ENCODE data around the gene ALPK3.

ALPK3 gene

DNA sequence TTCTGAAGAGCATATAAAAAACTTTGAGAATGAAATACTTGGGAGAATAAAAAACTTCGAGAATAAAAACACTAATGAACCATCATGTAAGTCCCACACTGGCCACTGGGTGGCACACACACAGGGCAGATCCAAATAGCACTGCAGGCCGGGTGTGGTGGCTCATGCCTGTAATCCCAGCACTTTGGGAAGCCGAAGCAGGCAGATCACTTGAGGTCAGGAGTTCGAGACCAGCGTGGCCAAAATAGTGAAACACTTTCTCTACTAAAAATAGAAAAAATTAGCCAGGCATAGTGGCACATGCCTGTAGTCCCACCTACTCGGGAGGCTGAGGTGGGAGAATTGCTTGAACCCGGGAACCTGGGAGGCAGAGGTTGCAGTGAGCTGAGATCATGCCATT lies 28.5 kb downstream of the ALPK3 start:
- peak; percentile 6 to 42 (median 19) for DNase-seq (ENCODE audit: low read depth in 3 of 3)

DNA sequence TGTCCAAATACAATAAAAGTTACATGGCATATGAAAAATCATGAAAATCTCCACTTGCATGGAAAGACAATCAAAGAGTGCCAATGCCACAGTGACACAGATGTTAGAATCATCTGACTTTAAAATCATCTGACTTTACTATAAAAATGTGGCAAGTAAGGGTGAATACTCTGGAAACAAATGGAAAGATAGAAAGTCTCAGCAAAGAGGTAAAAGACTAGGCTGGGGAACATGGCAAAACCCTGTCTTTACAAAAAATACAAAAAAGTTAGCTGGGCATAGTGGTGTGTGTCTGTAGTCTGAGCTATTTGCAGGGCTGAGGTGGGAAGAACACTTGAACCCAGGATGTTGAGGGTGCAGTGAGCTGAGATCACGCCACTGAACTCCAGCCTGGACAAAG lies 29.1 kb downstream of the ALPK3 start:
- no peak for DNase-seq (ENCODE audit: low read depth in 3 of 3)

DNA sequence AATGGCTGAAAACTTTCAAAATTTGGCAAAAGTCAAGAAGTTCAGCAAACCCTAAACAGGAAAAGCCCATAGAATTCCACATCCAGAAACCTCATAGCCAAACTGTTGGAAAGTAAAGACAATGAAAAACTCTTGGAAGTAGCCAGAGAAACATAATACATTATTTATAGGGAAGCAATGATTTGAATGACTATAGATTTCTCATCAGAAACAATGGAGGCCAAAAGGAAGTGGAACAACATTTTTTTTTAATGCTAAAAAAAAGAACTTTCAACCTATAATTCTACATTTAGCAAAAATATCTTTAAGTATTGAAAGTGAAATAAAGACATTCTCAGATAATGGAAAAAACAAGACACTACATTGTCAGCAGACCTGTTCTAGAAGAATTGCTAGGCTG lies 30.2 kb downstream of the ALPK3 start:
- DNase-seq (ENCODE audit: low read depth in 3 of 3), result no peak

DNA sequence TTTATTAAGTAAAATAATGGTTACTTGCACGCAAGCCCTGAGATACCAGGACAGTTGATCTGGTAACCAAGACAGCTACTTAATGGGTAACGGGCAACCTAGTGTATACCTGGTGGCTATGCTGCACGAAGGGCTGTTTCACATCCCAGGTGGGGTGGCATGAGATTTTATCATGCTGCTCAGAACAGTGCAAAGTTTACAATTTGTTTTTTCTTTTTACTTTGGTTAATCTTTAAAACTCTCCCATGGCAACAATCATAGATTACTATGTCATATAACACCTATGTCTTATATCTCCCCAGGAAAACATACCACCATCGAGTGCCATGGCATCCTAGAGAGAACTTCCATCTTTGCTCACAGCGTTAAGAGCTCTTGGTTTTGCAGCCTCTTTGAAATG lies 35.1 kb downstream of the ALPK3 start:
- no peak for DNase-seq (ENCODE audit: low read depth in 3 of 3)

DNA sequence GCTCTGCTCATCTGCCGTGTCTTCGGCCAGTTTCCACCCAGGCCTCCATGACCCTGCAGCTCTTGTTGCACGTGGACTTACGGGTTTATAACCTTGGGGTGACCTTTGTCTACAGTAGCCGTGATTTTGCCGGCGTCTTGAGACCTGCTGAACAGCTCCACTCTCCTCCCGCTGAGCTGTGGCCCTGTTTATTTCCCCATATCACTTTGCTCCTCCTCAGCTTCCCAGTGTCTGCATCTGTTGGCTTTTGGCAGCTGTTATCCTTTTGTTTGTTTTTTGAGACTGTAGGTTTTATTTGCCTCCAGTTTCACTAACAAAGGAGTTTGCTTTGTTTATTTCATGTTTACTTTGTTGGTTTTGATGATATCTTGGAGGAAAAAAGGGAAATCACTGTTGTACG lies 38.0 kb downstream of the ALPK3 start:
- no peak for DNase-seq (ENCODE audit: low read depth in 3 of 3)

DNA sequence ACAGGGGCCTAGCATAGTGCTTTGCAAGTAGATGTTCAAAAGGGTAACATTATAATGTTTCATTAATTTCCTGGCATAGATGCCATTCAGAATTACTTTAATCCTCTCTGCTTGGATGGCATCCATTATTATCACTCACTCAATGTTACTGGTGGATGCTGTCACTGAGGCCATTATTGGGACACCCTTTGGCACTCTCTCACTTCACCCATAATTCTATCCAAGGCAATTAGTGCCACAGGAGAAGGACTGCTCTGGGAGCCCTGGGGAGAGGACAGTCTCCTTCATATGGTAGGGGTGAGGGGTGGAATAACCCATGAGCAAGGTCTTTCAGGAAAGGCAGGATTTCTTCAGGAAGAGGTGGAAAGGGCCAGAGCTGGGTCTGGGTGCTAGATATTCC lies 38.6 kb downstream of the ALPK3 start:
- DNase-seq (ENCODE audit: low read depth in 3 of 3), result no peak

DNA sequence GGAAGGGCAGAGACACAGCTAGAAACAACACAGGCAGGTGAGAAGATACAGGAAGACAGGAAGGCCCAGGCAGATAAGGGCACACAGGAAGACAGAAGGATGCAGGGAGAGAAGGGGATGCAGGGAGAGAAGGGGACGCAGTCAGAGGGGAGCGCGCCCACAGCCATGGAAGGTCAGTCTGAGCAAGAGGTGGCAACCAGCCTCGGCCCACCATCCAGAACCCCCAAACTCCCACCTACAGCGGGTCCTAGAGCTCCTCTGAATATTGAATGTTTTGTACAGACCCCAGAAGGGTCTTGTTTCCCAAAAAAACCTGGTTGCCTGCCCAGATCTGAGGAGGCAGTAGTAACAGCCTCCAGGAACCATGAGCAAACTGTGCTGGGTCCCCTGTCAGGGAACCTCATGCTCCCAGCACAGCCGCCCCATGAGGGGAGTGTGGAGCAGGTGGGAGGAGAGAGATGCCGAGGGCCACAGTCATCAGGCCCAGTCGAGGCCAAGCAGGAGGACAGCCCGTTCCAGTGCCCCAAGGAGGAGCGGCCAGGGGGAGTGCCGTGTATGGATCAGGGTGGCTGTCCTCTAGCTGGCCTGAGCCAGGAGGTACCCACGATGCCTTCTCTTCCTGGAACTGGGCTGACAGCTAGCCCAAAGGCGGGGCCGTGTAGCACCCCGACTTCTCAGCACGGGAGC lies 39.7 kb downstream of the ALPK3 start:
- no peak for DNase-seq (ENCODE audit: low read depth in 3 of 3)

DNA sequence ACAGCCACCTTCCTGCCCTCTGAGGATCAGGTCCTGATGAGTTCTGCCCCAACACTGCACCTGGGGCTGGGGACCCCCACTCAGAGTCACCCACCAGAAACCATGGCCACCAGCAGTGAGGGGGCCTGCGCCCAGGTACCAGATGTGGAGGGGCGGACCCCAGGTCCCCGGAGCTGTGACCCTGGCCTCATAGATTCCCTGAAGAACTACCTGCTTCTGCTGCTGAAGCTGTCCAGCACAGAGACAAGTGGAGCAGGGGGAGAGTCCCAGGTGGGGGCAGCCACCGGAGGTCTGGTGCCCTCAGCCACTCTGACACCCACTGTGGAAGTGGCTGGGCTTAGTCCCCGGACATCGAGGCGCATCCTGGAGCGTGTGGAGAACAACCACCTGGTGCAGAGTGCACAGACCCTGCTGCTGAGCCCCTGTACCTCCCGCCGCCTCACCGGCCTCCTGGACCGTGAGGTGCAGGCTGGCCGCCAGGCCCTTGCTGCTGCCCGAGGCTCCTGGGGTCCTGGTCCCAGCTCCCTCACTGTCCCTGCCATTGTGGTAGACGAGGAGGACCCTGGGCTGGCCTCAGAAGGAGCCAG lies 40.4 kb downstream of the ALPK3 start:
- no peak for DNase-seq (ENCODE audit: low read depth in 3 of 3)

DNA sequence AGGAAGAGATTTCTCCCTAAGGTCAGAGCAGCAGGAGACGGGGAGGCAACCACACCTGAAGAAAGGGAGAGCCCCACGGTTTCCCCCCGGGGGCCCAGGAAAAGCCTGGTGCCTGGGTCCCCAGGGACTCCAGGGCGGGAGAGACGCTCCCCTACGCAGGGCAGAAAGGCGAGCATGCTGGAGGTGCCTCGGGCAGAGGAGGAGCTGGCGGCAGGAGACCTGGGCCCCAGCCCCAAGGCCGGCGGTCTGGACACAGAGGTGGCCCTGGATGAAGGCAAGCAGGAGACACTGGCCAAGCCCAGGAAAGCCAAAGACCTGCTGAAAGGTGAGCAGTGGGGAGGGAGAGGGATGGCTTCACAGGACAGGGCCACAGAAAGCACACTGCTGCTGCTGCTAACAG lies 41.1 kb downstream of the ALPK3 start:
- no peak for DNase-seq (ENCODE audit: low read depth in 3 of 3)

DNA sequence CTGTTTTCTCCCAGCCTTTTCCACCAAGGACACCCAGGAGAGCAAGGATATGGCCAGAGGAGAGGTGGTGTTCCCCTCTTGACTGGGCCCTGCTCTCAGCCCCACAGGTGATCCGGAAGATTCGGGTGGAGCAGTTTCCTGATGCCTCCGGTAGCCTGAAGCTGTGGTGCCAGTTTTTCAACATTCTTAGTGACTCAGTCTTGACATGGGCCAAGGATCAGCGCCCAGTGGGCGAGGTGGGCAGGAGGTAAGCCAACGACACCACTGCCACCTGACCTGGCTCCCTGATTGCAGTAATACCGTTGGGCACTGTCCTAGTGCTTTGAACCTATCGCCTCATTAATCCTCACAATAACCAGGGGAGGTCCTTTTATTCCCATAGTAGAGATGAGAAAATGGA lies 42.0 kb downstream of the ALPK3 start:
- DNase-seq (ENCODE audit: low read depth in 3 of 3), result no peak

DNA sequence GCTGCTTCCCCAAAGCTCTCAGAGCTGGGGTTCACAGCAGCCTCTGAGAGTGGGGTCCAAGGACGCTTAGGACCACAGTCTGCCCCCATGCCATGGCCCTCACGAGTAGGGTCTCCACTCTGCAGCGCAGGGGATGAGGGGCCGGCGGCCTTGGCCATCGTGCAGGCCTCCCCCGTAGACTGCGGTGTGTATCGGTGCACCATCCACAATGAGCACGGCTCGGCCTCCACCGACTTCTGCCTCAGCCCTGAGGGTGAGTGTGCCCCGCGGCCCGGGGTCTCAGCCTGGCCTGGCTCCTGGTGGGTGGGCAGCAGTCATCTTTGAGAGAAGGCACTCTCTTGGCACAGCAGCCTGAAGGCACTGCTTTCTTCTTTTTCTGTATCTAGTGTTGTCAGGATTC lies 42.5 kb downstream of the ALPK3 start:
- no peak for DNase-seq (ENCODE audit: low read depth in 3 of 3)

DNA sequence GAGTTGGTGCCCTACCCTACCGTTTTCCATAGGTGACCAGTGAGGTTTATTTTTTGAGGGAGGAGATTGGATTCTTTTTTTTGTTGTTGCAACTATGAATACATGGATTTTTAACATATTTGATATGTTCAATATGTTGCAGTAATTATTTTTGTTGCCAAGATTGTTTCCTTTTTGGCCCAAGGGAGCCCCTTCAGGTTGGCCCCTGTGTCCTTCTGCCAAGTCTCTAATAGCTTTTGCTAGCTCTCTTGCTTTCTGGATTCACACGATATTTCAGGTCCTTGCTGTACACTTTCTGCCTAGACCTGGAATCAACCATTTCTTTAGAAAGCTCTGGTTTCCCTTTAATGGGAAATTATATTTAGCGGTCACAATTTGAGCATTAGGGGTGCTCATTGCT lies 44.6 kb downstream of the ALPK3 start:
- no peak for DNase-seq (ENCODE audit: low read depth in 3 of 3)

DNA sequence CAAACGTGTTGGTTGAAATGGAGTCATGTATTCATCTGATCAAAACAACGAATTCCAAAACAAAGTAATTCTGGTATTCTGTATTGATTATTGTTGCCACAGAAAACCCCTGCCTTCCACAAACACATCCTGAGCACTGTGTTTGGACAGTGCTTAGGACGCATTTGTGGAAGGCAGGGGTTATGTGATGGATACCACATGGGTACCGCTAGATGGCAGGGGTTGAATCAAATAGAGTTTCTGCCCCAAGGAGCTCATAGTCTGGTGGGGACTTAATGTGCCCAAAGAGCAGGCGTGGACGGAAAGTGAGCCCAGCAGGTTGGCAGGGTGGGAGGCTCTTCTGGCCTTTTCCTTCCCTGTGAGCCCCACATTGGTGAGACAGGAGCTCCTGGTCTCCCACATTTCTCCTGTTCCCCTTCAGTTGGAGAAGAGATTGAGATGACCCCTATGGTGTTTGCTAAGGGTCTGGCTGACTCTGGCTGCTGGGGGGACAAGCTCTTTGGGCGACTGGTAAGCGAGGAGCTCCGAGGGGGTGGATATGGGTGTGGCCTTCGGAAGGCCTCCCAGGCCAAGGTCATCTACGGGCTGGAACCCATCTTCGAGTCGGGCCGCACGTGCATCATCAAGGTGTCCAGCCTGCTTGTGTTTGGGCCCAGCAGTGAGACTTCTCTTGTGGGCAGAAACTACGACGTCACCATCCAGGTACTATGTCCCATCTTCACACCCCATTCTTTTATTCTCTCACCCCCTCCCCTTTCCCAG lies 45.2 kb downstream of the ALPK3 start:
- DNase-seq (ENCODE audit: low read depth in 3 of 3), result no peak

DNA sequence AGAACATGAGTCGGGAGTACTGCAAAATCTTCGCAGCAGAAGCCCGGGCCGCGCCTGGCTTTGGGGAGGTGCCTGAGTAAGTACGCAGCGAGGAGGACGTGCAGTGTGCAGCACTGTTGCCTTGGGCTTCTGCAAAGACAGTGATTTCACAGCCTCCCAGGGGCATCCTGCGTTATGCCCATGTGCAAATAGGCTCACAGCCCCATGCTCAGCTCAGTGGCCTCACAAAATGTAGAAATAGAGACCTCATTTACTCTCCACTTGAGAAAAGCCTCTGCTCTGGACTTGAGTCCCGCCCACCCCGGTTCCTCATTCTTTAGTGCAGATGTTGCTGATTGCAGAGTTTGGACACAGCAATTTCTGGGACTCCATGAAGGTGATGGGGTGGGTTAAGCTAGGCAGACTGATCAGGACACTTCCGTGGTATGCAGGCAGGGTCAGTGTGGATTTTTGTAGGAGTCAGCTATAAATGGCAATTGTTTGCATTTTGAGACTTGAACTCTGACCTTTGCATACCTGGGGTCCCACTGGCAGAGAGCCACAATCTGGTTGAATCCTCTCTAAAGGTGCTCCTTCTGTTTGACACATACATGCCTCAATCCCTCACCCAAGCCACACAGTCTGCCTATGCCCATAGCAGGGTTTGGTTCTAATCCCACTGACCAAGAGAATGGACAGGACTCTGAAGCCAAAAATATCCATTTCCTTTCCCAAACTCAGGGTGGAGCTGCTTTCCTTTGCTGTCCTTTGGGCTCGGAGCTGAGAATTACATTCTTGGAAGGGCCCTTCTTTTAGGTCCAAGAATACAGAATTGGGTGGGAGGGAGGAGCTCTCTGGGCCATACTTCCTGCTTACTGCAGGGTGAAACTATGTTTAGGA lies 46.6 kb downstream of the ALPK3 start:
- no peak for DNase-seq (ENCODE audit: low read depth in 3 of 3)

DNA sequence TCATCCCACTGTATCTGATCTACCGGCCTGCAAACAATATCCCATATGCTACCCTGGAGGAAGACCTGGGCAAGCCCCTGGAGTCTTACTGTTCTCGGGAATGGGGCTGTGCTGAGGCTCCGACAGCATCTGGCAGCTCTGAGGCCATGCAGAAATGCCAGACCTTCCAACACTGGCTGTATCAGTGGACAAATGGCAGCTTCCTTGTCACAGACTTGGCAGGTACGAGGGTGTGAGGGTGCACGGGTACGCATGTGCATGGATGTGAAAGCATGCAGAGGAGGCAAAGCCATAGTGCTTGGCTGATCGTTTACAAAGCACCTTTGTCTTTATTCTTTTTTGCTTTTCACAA lies 47.3 kb downstream of the ALPK3 start:
- DNase-seq (ENCODE audit: low read depth in 3 of 3), result no peak

DNA sequence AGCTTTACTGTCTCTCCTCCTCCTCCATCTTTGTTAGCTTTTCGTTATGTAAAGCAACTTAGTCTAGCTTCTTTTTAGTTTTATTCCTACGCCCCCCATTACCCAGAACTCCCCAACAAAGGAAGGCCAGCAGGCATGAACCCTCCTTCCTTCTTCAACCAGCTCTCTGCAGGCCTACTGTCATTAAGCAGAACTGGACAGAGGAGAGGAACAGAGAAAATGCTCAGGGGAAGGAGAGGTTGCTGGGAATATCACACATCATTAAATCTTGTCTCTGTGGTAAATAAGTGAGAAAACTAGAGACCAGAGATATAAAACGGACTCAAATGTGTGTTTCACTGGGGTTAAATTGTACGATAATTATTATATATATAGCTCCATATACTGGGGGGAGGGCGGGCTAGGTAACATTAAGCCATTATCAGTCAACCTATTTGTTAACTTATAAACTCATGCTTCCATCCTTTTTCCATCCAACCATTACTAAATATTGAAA lies 48.0 kb downstream of the ALPK3 start:
- no peak for DNase-seq (ENCODE audit: low read depth in 3 of 3)

DNA sequence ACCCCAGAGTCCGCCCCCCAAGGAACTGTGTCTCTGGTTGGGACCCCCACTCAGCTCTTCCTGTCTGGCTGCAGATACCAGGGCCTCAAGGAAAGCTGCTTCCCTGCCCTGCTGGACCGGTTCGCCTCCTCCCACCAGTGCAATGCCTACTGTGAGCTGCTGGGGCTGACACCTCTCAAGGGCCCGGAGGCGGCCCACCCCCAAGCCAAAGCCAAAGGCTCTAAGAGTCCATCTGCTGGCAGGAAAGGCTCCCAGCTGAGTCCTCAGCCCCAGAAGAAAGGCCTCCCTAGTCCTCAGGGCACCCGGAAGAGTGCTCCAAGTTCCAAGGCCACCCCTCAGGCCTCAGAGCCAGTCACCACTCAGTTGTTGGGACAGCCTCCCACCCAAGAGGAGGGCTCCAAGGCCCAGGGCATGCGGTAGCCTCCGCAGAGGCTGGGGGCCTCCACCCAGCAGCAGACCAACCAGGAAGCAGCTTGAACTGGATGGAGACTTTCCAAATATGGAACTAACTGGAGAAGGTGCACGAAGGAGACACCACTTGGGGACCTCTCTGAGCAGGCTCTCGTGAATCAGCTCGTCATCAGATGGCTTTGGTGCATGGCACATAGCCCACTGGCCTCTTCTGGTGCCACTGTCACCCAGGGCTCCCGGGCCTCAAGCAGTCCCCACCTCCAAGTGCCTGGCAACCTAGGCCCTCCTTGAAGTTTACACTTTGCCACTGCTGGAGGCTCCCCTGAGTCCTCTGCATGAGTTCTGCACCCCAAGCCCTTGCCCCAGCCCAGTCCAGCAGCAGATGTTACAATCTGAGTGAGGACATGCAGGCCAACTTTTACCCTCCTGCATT lies 51.1 kb downstream of the ALPK3 start:
- no peak for DNase-seq (ENCODE audit: low read depth in 3 of 3)

DNA sequence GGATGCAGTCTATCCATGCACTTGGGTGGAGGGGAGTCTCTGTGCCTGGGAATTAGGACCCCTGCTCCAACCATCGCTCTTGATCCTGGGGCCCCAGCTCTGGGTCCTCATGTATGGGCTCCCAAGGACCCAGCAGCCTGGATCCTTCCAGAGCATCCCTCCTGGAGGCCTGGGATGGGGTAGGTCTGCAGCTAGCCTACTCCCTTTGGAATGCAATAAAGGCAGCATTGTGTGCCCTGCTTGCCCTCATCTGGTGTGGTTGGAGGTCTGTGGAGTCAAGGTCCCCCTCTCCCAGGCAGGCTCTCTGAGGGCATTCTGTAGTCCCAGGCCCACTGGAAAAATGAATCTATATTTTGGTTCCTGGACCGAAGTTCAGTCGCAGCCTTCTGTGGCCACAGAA lies 52.4 kb downstream of the ALPK3 start:
- no peak for DNase-seq (ENCODE audit: low read depth in 3 of 3)

DNA sequence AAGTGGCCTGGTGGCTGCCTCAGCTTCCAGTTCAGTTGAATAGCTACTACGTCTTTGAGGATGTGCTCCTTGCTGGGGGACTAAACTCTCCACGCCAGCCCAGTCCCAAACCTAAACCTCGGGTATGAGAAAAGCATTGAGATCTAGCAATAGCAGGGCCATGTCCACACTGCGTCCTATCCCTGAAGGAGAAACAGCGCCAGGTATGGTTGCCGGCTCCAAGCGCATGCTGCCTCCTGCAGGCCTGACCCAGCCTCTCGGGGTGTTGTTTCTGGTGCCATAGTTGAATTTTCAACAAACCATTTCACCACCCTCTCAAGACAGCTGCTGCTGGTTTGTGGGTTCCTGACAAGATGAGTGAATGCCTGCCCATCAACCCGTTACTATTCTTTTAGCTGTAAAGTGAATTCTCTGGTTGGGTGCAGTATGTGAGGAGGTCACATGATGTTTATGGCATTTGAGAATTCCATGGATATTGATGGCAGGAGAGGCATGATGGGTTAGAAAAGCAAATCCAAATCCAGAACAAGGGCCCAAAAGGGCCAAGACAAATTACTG lies 54.4 kb downstream of the ALPK3 start:
- DNase-seq (ENCODE audit: low read depth in 3 of 3), result no peak

DNA sequence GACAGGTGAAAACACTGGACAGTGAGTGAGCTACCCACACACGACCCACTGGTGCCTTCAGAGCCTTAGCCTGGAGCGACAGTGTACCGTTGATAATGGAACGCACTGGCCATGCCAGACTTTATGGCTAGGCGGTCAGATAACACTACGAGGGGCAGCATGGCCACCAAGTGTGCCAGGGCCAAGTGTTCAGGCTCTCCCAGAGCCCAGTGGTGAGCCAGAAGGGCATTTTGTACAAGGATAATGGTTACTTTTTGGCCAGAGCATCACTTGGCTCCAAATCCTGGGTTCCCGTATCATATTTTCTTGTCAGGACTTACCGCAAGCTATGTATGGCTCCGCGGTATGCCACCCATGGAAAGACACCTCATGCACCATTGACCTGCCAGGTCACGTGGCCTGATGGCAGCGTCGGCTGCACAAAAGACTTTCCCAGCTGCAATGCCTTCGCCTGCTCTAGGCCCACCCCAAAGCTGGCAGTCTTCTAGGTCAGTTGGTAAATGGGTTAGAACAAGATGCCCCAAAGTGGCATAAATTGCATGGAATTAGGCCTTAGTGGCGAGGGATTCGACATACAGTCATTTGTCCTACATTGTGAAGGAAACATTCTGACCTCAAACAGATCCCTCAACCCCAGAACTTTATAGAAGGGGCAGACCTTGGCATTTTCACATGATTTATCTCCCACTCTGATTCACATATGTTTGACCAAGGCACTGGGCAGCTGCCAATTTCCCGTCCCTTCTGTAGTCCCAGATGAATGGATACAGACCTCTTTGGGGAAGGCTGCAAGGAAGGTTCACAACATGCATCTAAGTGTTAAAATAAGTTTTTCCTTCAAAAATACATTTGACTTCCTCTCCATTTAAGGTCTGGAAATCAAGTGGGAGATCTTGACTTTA lies 55.1 kb downstream of the ALPK3 start:
- DNase-seq (ENCODE audit: low read depth in 3 of 3), result no peak
